GM19351 (cell line): ENCODE results near the gene ZIK1.

Experiments
- ATAC-seq: cut with Tn5 transposase; IDR thresholded peaks from one replicate; pipeline ENCODE4 v1.9.1; 2021; ENCODE audit warnings: mild to moderate bottlenecking, moderate library complexity; ENCODE audit not compliant: unreplicated experiment

ZIK1 gene

GRCh38 chr19:57583521-57584416, at the start of gene ZIK1:
TSS of gene ZIK1 (plus strand) at chr19:57584145. CDS start at chr19:57584357, 212 bp downstream.
- peak; percentile 67 for ATAC-seq

- ATAC-seq: no peak
Observed at GRCh38 chr19:57537953-57538547, 45.9 kb upstream of the ZIK1 start.

GRCh38 chr19:57546513-57546912, 37.4 kb upstream of the ZIK1 start:
- ATAC-seq: no peak

GRCh38 chr19:57552432-57552831, 31.5 kb upstream of the ZIK1 start:
- no peak for ATAC-seq

- ATAC-seq: no peak
Observed at GRCh38 chr19:57557659-57558058, 26.3 kb upstream of the ZIK1 start.

- ATAC-seq: no peak
Observed at GRCh38 chr19:57558525-57558924, 25.4 kb upstream of the ZIK1 start.

- ATAC-seq: peak; percentile 11
Observed at GRCh38 chr19:57559008-57559403, 24.9 kb upstream of the ZIK1 start.

- peak; percentile 100 for ATAC-seq
Observed at GRCh38 chr19:57559404-57560025, 24.4 kb upstream of the ZIK1 start, which contains the start of gene ZNF550. TSS of gene ZNF550 (minus strand) at chr19:57559863. CDS start at chr19:57559682, 181 bp downstream.

- no peak for ATAC-seq
Observed at GRCh38 chr19:57560049-57560491, 23.9 kb upstream of the ZIK1 start.

GRCh38 chr19:57563547-57563946, 20.4 kb upstream of the ZIK1 start:
- no peak for ATAC-seq

- no peak for ATAC-seq
Observed at GRCh38 chr19:57566396-57567265, 17.3 kb upstream of the ZIK1 start.

GRCh38 chr19:57570707-57571106, 13.2 kb upstream of the ZIK1 start:
- ATAC-seq: no peak

- no peak for ATAC-seq
Observed at GRCh38 chr19:57572415-57572947, 11.5 kb upstream of the ZIK1 start.

GRCh38 chr19:57576661-57577060, 7.3 kb upstream of the ZIK1 start:
- ATAC-seq: no peak

- peak; percentile 95 for ATAC-seq
Observed at GRCh38 chr19:57578487-57579205, 5.3 kb upstream of the ZIK1 start, which contains the start of gene ZNF416. TSS of gene ZNF416 (minus strand) at chr19:57578911. CDS start at chr19:57578704, 207 bp downstream.

GRCh38 chr19:57583104-57583520, 833 bp upstream of the ZIK1 start:
- no peak for ATAC-seq

- ATAC-seq: no peak
Observed at GRCh38 chr19:57587529-57587928, 3.6 kb downstream of the ZIK1 start.

- peak; percentile 9 for ATAC-seq
Observed at GRCh38 chr19:57599377-57599760, 15.4 kb downstream of the ZIK1 start.

- ATAC-seq: peak; percentile 98
Observed at GRCh38 chr19:57599761-57600383, 15.9 kb downstream of the ZIK1 start, which contains the start of gene ZNF530. TSS of gene ZNF530 (plus strand) at chr19:57599885. CDS start at chr19:57604346, 4,461 bp downstream.
